H1 (cell line): ENCODE measurements around the gene CAPN1. TPM values are rescaled to one million over a fixed set of nuclear protein-coding genes. Genes with fewer than 3 reads are reported as not detected.

Experiments
- CTCF ChIA-PET: fragments of 300-600 bp; sonication (Branson Sonifier 250); formaldehyde crosslinking; loops from one replicate; lab custom pipeline; 2021; ENCODE audit not compliant: partially characterized antibody; lab: Charles Lee
- POLR2A ChIA-PET: fragments of 300-600 bp; sonication (Branson Sonifier 250); formaldehyde crosslinking; loops from one replicate; lab custom pipeline; 2021; ENCODE audit warnings: inconsistent platforms; ENCODE audit not compliant: partially characterized antibody; lab: Charles Lee
- DNase-seq, 2 experiments: peaks; one replicate each; pipeline versions ENCODE4 v3.0.0 to v3.0.0-alpha.2; 2010 to 2022; ENCODE audit warnings: low spot score in 2 of 2, low read depth in 1 of 2, mixed read lengths in 1 of 2
- FAIRE-seq: peaks from 2 replicates; lab custom pipeline; 2011; peaks lifted over from hg19 to GRCh38; lab: Jason Lieb, UNC
- H2AFZ ChIP-seq: 2 replicates; pipeline ENCODE4 v1.8.1; 2012; ENCODE audit warnings: low read length, inconsistent platforms
- H2AK5ac ChIP-seq: 2 replicates; pipeline ENCODE4 v1.6.1; 2013; ENCODE audit warnings: low read depth, low read length
- H2BK120ac ChIP-seq: replicated peaks from 2 replicates; pipeline ENCODE3; 2013; ENCODE audit warnings: low read depth, low read length, inconsistent platforms
- H2BK12ac ChIP-seq: 2 replicates; pipeline ENCODE4 v1.6.1; 2013; ENCODE audit warnings: low read depth, low read length
- H2BK15ac ChIP-seq: 2 replicates; pipeline ENCODE4 v1.6.1; 2013; ENCODE audit warnings: low read length
- H2BK20ac ChIP-seq: 2 replicates; pipeline ENCODE4 v1.6.1; 2013; ENCODE audit warnings: low read length
- H2BK5ac ChIP-seq: 2 replicates; pipeline ENCODE4 v1.6.1; 2013; ENCODE audit warnings: low read depth, low read length
- H3K14ac ChIP-seq: 2 replicates; pipeline ENCODE4 v1.6.1; 2013; ENCODE audit warnings: inconsistent platforms; ENCODE audit not compliant: insufficient read length
- H3K18ac ChIP-seq: 2 replicates; pipeline ENCODE4 v1.6.1; 2013; ENCODE audit warnings: low read length; ENCODE audit errors: extremely low read depth
- H3K23ac ChIP-seq: 2 replicates; pipeline ENCODE4 v1.6.1; 2013; ENCODE audit warnings: inconsistent platforms; ENCODE audit not compliant: insufficient read length
- H3K23me2 ChIP-seq: 2 replicates; pipeline ENCODE4 v1.6.1; 2013; ENCODE audit warnings: low read depth, low read length
- H3K27ac ChIP-seq: 2 replicates; pipeline ENCODE4 v1.6.1; 2011; ENCODE audit warnings: low read depth, low read length, inconsistent platforms
- H3K27me3 ChIP-seq, 4 experiments: replicated peaks in 1 of 4; 1 replicate in 1 of 4; 2 replicates in 3 of 4; pipeline versions ENCODE4 v1.6.1 to v1.8.1; 2011 to 2013; ENCODE audit warnings: low read length in 3 of 4, mild to moderate bottlenecking in 3 of 4, inconsistent platforms in 2 of 4, mixed read lengths in 2 of 4, moderate library complexity in 1 of 4; ENCODE audit not compliant: control insufficient read depth in 3 of 4, insufficient read depth in 3 of 4; ENCODE audit errors: extremely low read depth in 1 of 4
- H3K36me3 ChIP-seq, 4 experiments: 2 replicates each; pipeline versions ENCODE4 v1.6.1 to v1.8.1; 2011 to 2013; ENCODE audit warnings: mild to moderate bottlenecking in 4 of 4, low read length in 3 of 4, moderate library complexity in 2 of 4, control low read depth in 1 of 4, inconsistent platforms in 1 of 4; ENCODE audit not compliant: insufficient read depth in 4 of 4, control insufficient read depth in 2 of 4
- H3K4ac ChIP-seq: replicated peaks from 2 replicates; pipeline ENCODE3; 2013; ENCODE audit warnings: low read length, low read depth, mixed read lengths, inconsistent platforms; ENCODE audit not compliant: insufficient read length
- H3K4me1 ChIP-seq, 4 experiments: replicated peaks in 1 of 4; 1 replicate in 1 of 4; 2 replicates in 3 of 4; pipeline versions ENCODE4 v1.6.1 to v1.8.1; 2011 to 2013; ENCODE audit warnings: low read length in 3 of 4, inconsistent platforms in 2 of 4, mixed read lengths in 1 of 4; ENCODE audit not compliant: insufficient read depth in 4 of 4, control insufficient read depth in 3 of 4
- H3K4me2 ChIP-seq, 2 experiments: 2 replicates each; pipeline versions ENCODE4 v1.6.1 to v1.8.1; 2011 to 2013; ENCODE audit warnings: low read depth in 2 of 2, low read length in 2 of 2, control low read depth in 1 of 2, inconsistent platforms in 1 of 2, mild to moderate bottlenecking in 1 of 2; ENCODE audit not compliant: insufficient read depth in 1 of 2
- H3K4me3 ChIP-seq, 4 experiments: fragments of 200-600, 300-600 bp in 1 of 4; sonication (generic), shearing (Covaris generic), sonication (Bioruptor Twin) in 1 of 4; 2 replicates each; pipeline versions ENCODE4 v1.5.1 to v1.8.1; 2011 to 2016; ENCODE audit warnings: low read length in 4 of 4, low read depth in 3 of 4, control low read depth in 2 of 4, inconsistent platforms in 2 of 4, mild to moderate bottlenecking in 2 of 4, mixed read lengths in 1 of 4, moderate library complexity in 1 of 4; ENCODE audit not compliant: insufficient read depth in 2 of 4; ENCODE audit errors: extremely low read depth in 1 of 4
- H3K56ac ChIP-seq: replicated peaks from 2 replicates; pipeline ENCODE3; 2013; ENCODE audit warnings: low read depth, mild to moderate bottlenecking, mixed read lengths, low read length, inconsistent platforms; ENCODE audit not compliant: insufficient read length
- H3K79me1 ChIP-seq: 2 replicates; pipeline ENCODE4 v1.6.1; 2013; ENCODE audit warnings: low read depth, low read length, control low read depth
- H3K79me2 ChIP-seq, 2 experiments: 2 replicates each; pipeline versions ENCODE4 v1.6.1 to v1.8.1; 2012 to 2013; ENCODE audit warnings: low read length in 2 of 2, mild to moderate bottlenecking in 2 of 2, inconsistent platforms in 1 of 2; ENCODE audit not compliant: insufficient read depth in 2 of 2, control insufficient read depth in 1 of 2
- H3K9ac ChIP-seq, 4 experiments: replicated peaks in 1 of 4; 1 replicate in 1 of 4; 2 replicates in 3 of 4; pipeline versions ENCODE4 v1.6.1 to v1.8.1; 2011 to 2013; ENCODE audit warnings: low read depth in 3 of 4, low read length in 3 of 4, control low read depth in 2 of 4, mild to moderate bottlenecking in 2 of 4, moderate library complexity in 2 of 4, inconsistent platforms in 1 of 4; ENCODE audit errors: extremely low read depth in 1 of 4
- H3K9me3 ChIP-seq, 2 experiments: 2 replicates each; pipeline versions ENCODE4 v1.6.1 to v1.8.1; 2012 to 2013; ENCODE audit warnings: mild to moderate bottlenecking in 2 of 2, moderate library complexity in 2 of 2, control low read depth in 1 of 2, inconsistent platforms in 1 of 2, low read depth in 1 of 2, low read length in 1 of 2, mixed read lengths in 1 of 2; ENCODE audit not compliant: insufficient read depth in 2 of 2
- H4K20me1 ChIP-seq, 2 experiments: replicated peaks in 1 of 2; 2 replicates each; pipeline versions ENCODE3 to v1.8.1; 2011 to 2013; ENCODE audit warnings: inconsistent platforms in 2 of 2, low read length in 2 of 2, mild to moderate bottlenecking in 1 of 2; ENCODE audit not compliant: insufficient read depth in 2 of 2, control insufficient read depth in 1 of 2
- H4K5ac ChIP-seq: 2 replicates; pipeline ENCODE4 v1.6.1; 2013; ENCODE audit warnings: low read length, low read depth, mixed read lengths, inconsistent platforms; ENCODE audit not compliant: insufficient read length
- H4K8ac ChIP-seq: 2 replicates; pipeline ENCODE4 v1.8.0; 2013; ENCODE audit warnings: mild to moderate bottlenecking, moderate library complexity, low read length, inconsistent platforms; ENCODE audit not compliant: insufficient read depth; ENCODE audit errors: extremely low read depth
- H4K91ac ChIP-seq: replicated peaks from 2 replicates; pipeline ENCODE3; 2013; ENCODE audit warnings: low read length, mixed read lengths, inconsistent platforms; ENCODE audit not compliant: insufficient read length
- ASH2L ChIP-seq: fragments of 200-600, 300-600 bp; sonication (generic); IDR thresholded peaks from one replicate; pipeline ENCODE4 v1.7.1; 2017; ENCODE audit warnings: low read length
- ATF2 ChIP-seq: IDR thresholded peaks from 2 replicates; pipeline ENCODE4 v1.6.1; 2012; ENCODE audit warnings: low read length, inconsistent platforms
- CHD2 ChIP-seq: IDR thresholded peaks from 2 replicates; pipeline ENCODE4 v1.6.1; 2012; ENCODE audit warnings: low read length, improper control_type of control experiment
- GTF2F1 ChIP-seq: IDR thresholded peaks from 2 replicates; pipeline ENCODE4 v1.6.1; 2012; ENCODE audit warnings: low read depth, low read length, improper control_type of control experiment, borderline replicate concordance
- HDAC2 ChIP-seq, 2 experiments: fragments of 300-600 bp in 1 of 2; sonication (generic) in 1 of 2; IDR thresholded peaks; 2 replicates each; pipeline ENCODE4 v1.6.1; 2011 to 2012; ENCODE audit warnings: low read depth in 2 of 2, low read length in 2 of 2, mild to moderate bottlenecking in 2 of 2, moderate library complexity in 2 of 2, borderline replicate concordance in 1 of 2, inconsistent platforms in 1 of 2
- KDM4A ChIP-seq: IDR thresholded peaks from one replicate; pipeline ENCODE4 v1.7.1; 2012; ENCODE audit warnings: low read depth, mild to moderate bottlenecking, moderate library complexity, low read length, inconsistent platforms; ENCODE audit not compliant: severe bottlenecking
- SIRT6 ChIP-seq: IDR thresholded peaks from one replicate; pipeline ENCODE4 v1.7.1; 2012; ENCODE audit warnings: low read length, inconsistent platforms
- TAF1 ChIP-seq: IDR thresholded peaks from 2 replicates; pipeline ENCODE4 v1.6.1; 2011; ENCODE audit warnings: mild to moderate bottlenecking, low read depth, low read length
- TAF7 ChIP-seq: optimal IDR thresholded peaks from 2 replicates; pipeline ENCODE3; 2011; ENCODE audit warnings: low read depth, mild to moderate bottlenecking, inconsistent platforms, low read length, moderate library complexity, borderline replicate concordance
- WGBS, 2 experiments: shearing (Covaris generic) in 1 of 2; methylation state at CpG; one replicate each; pipeline versions ENCODE4 v1.1.6 to v1.1.7; 2013 to 2015; ENCODE audit warnings: low lambda C conversion rate in 2 of 2, mixed read lengths in 2 of 2, inconsistent platforms in 1 of 2, low coverage in 1 of 2, missing lambda C conversion rate in 1 of 2; ENCODE audit not compliant: insufficient replicate concordance in 2 of 2, insufficient coverage in 1 of 2, insufficient read length in 1 of 2; ENCODE audit errors: extremely low coverage in 1 of 2, missing lambda C conversion rate in 1 of 2; 5-methylcytosine and 5-hydroxymethylcytosine counted together
- polyA plus RNA-seq, 7 experiments: library from polyadenylated mRNA; depleted of rRNA in 3 of 7; stranded (reverse) in 5 of 7; unstranded in 2 of 7; fragments of >200 nt in 5 of 7; fragments of 200-250 nt in 2 of 7; gene quantifications; 1 replicate in 5 of 7; 2 replicates in 1 of 7; 4 replicates in 1 of 7; pipeline versions ENCODE4 v1.2.1 to v1.2.3, GENCODE V29; 2011 to 2013; ENCODE audit warnings: missing spikeins in 2 of 7, mixed read lengths in 2 of 7
- total RNA-seq: library from RNA; stranded (reverse); fragmentation: NEBNext Ultra II Directional; extraction: Animal tissue kit (Norgen Biotek cat#: 25700); gene quantifications from 2 replicates; pipeline ENCODE4 v1.2.1, GENCODE V29; 2021
- TF ChIP-seq, protein P1 (sequence below): IDR thresholded peaks from 2 replicates; pipeline ENCODE4 v1.6.1; 2011; ENCODE audit warnings: low read depth, mild to moderate bottlenecking, low read length; ENCODE audit not compliant: insufficient read depth

CAPN1 gene
- total and polyA plus RNA-seq, 2 of the 8 experiments (the other 6 are each of a cell fraction or from before 2014, with no cell fraction given), result 194 to 233 TPM

GRCh38 chr11:65184146-65184545 lies 2.4 kb downstream of the CAPN1 start:
- peak overlapping the region; percentile 72 to 92 for H3K4me2 ChIP-seq
- peaks cover 10% of the 10 kb centered on the region for H3K23me2 ChIP-seq
- 0 out of 2 replicates have a peak overlapping the region, but pooled peaks have one; percentile 56 for H2BK12ac ChIP-seq
- no peak overlapping the region for H2BK20ac ChIP-seq
- 12% methylated on average over 12 of the region's 22 CpGs; no CpG with 5 or more reads in 1 of the 2 experiments for WGBS, 2 experiments
- no peak overlapping the region for H3K23ac ChIP-seq
- ChIA-PET CTCF (interaction anchor here (0.6 to 7.3 kb wide), 4 partner anchors 20 to 254 kb away, joined by 3 to 47 read pairs (median 4); partner anchors contain the start of genes FAU and MRPL49), POLR2A (interaction anchor here (1.4 to 4.9 kb wide), 6 partner anchors 11 to 71 kb away, joined by 3 to 35 read pairs (median 8); partner anchors contain the start of genes FAU, MRPL49, SYVN1 and TM7SF2)
- H4K8ac ChIP-seq, result peak overlapping the region; percentile 58; the same call in 1 of the 2 replicates
- H3K79me2 ChIP-seq, result peaks cover 0 to 13% of the 10 kb centered on the region in 2 experiments; a peak in 2 of 4 replicates
- H2BK15ac ChIP-seq, result no peak overlapping the region
- H2AFZ ChIP-seq, result no peak overlapping the region
- peak overlapping the region; percentile 11; the same call in 1 of the 2 replicates for H2AK5ac ChIP-seq
- H3K14ac ChIP-seq, result no peak overlapping the region
- peaks cover 10% of the 10 kb centered on the region; the same call in 1 of the 2 replicates for H3K79me1 ChIP-seq
- peaks cover 7 to 38% (median 26%) of the 10 kb centered on the region in 4 experiments for H3K4me1 ChIP-seq
- FAIRE-seq (peak; percentile 7), DNase-seq (peak in 1 of 2 experiments; percentile 87)
- no peaks in the 10 kb centered on the region for H3K9me3 ChIP-seq
- H3K36me3 ChIP-seq, result peaks cover 9 to 34% (median 19%) of the 10 kb centered on the region in 4 experiments
- H3K27ac ChIP-seq, result no peak overlapping the region
- 0 out of 2 replicates have a peak overlapping the region, but pooled peaks have one; percentile 15 for H3K18ac ChIP-seq
- H3K56ac ChIP-seq, result no peak overlapping the region
- peak overlapping the region; percentile 2 to 82 (median 24); a peak in 5 of 8 replicates for H3K4me3 ChIP-seq
- H4K5ac ChIP-seq, result no peak overlapping the region
- H3K27me3 ChIP-seq, result no peaks in the 10 kb centered on the region
- no peak overlapping the region for H2BK120ac ChIP-seq
- no peak overlapping the region for H3K9ac ChIP-seq
- H2BK5ac ChIP-seq, result peak overlapping the region; percentile 40; the same call in 1 of the 2 replicates
- H4K20me1 ChIP-seq, result peaks cover 0 to 5% of the 10 kb centered on the region in 2 experiments
- no peak overlapping the region for H3K4ac ChIP-seq
- no peak overlapping the region for H4K91ac ChIP-seq
- TF ChIP-seq, protein P1, sequence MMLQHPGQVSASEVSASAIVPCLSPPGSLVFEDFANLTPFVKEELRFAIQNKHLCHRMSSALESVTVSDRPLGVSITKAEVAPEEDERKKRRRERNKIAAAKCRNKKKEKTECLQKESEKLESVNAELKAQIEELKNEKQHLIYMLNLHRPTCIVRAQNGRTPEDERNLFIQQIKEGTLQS, result no peak
- TF ChIP-seq TAF1, result 0 out of 2 replicates have a peak, but pooled peaks have one; percentile 40
- no peak for TF ChIP-seq GTF2F1
- TF ChIP-seq TAF7, result peak; percentile 37
- TF ChIP-seq SIRT6, result no peak
- TF ChIP-seq ASH2L, result no peak
- no peak for TF ChIP-seq CHD2
- no peak for TF ChIP-seq HDAC2 (IDR thresholded peaks at IDR 0.05; ENCODE audit: borderline replicate concordance in 1 of 2, low read depth in 2 of 2, low read length in 2 of 2)
- no peak for TF ChIP-seq ATF2
- no peak for TF ChIP-seq KDM4A
